T47D (cell line): ENCODE data around the gene PRKAG1.
A peak's percentile ranks its signal among the peaks of the same experiment; 100 is the strongest.

Experiments used
- DNase-seq, 2 experiments: peaks; one replicate each; pipeline versions ENCODE4 v3.0.0 to v3.0.0-alpha.2; 2011 to 2012; ENCODE audit warnings: low read depth in 1 of 2, low spot score in 1 of 2
- JUND ChIP-seq: IDR thresholded peaks from 2 replicates; pipeline ENCODE4 v1.6.1; 2012; ENCODE audit warnings: low read depth
- in situ Hi-C: cut with HindIII; loops from 2 replicates; pipeline ENCODE4 v1.10.0; 2016; ENCODE audit warnings: low sequenced_read_pairs, low pct_unique_long_range_greater_than_20kb

The PRKAG1 gene

DNA sequence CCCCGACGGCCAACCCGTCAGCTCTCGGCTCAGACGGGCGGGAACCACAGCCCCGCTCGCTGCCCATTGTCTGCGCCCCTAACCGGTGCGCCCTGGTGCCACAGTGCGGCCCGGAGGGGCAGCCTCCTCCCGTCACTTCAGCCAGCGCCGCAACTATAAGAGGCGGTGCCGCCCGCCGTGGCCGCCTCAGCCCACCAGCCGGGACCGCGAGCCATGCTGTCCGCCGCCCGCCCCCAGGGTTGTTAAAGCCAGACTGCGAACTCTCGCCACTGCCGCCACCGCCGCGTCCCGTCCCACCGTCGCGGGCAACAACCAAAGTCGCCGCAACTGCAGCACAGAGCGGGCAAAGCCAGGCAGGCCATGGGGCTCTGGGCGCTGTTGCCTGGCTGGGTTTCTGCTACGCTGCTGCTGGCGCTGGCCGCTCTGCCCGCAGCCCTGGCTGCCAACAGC lies 40.3 kb downstream of the PRKAG1 start, which contains the start of gene WNT1:
TSS of gene WNT1 (plus strand) at position 32 of the 450 bp plus-strand sequence. CDS start at position 361, 329 bp downstream.
- DNase-seq: peak in 1 of 2 experiments; percentile 72
- in situ Hi-C loops: no loop called here
- TF ChIP-seq JUND: no peak

DNA sequence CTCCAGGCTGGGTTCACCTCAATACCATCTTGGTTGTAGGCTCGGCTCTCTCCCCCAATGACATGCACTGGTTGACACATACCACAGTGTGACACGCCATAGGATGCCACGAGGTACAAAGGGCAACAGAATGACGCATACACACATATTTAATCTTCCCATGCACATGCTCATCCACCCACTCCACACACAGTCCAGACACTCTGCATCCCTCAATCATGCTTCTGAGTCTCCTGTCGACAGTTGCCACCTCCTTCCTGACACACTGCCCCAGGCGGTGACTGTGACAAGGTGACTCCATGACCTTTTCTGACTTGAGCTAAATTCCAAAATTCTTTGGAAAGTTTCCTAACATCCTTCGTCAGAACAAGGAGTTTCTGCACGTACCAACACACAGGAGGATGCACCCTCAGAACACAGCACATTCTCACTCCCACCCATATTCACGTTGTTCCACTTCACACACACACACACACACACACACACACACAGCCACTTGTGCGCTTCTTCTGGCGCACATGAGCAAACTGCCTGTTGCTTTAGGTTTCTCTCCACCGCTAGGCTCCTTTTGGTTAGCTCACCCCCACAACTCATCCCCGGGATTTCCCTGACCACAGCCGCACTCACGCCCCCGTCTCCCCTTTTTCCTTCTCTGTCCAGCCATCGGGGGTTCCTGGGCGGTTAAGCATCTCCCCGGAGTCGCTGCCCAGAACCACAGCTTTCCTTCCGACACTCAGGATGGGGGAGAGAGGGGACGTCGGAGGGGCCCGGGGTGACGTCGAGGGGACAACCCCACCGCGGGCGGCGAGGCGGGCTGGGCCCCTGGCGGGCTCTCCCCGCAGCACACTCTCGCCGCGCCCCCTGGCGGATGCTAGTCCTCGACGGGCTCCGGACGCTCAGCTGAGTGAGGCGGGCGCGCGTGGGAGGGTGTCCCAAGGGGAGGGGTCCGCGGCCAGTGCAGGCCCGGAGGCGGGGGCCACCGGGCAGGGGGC lies 41.0 kb downstream of the PRKAG1 start:
- peak; percentile 69 to 83 for DNase-seq
- TF ChIP-seq JUND: no peak
- in situ Hi-C loops: no loop called here

DNA sequence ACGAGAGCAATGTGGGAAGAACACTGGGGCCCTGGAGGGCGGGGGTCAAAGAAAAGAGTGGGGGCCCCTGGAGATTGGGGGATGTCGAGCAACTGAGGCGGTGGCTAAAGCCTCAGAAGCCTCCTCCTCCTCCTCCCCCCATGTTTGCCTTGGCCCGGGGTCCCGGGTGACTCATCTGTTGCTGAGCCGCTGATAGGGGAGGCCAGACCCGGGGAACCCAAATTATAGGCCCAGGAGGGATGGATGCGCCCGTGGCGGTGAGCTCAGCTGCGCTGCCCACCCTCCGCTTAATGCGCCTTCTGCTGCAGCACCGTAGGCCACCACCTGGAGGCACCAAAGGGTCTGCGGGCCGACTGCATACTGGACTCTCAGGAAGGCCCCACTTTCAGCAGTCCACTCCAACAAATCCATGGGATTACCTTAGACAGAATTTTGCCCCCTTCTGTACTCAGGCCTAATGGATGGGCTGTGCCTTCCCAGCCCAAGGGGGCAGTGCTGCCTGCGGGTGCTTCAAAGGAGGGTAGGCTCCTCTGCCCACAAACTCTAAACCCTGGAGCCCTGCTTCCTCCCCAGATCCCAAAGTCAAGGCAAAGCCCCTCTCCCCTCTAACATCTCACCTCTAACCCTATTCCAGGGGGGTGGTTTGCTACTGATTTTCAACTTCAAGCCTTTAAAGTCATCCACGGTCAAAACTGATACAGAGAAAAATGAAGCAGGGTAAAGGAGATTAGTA lies 44.5 kb downstream of the PRKAG1 start:
- in situ Hi-C loops: no loop called here
- no peak for TF ChIP-seq JUND
- no peak for DNase-seq

DNA sequence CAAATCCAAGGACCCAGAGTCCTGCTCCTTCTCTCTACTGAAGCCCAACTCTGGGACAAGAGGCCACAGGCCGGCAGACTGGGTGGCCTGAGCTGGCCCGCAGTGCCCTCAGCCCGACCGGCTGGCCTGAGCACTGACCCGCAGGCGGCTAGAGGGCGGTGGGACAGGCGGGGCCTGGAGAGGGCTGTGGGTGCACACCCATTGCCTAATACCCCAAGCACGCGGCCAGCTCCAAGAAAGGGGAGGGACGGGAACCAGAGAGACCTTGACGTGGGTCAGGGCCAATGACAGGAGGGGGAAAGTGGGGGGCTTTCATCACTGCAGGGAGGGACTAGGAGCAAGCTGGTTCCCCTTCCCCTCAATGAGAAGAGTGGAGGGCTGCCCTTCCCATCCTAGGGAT lies 45.0 kb downstream of the PRKAG1 start:
- DNase-seq: peak in 1 of 2 experiments; percentile 13
- in situ Hi-C loops: no loop called here
- no peak for TF ChIP-seq JUND

DNA sequence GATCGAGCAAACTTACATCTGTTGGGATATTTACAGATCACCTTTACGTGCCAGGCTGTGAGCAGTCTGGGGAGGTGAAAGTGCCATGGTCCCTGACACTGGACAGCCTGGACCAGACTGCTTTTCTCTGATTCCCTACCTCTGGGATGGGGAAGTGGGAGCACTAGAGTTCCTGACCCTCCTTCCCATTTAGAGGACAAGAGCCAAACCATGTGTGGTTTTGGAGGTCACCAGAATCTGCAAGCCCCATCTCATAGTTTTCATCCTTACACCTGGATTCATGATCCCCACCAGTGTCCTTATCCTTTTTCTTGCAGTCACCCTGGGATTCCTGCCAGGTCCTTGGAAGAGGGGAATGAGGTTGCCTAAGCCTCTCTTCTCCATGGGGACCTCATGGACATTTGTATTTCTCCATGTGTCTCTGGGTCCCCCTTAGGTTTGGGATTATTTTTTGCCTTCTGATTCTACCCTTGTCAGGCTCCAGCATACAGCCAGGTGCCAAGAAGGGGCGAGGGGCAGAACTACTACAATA lies 45.6 kb downstream of the PRKAG1 start:
- DNase-seq: no peak
- TF ChIP-seq JUND: no peak
- in situ Hi-C loops: no loop called here

DNA sequence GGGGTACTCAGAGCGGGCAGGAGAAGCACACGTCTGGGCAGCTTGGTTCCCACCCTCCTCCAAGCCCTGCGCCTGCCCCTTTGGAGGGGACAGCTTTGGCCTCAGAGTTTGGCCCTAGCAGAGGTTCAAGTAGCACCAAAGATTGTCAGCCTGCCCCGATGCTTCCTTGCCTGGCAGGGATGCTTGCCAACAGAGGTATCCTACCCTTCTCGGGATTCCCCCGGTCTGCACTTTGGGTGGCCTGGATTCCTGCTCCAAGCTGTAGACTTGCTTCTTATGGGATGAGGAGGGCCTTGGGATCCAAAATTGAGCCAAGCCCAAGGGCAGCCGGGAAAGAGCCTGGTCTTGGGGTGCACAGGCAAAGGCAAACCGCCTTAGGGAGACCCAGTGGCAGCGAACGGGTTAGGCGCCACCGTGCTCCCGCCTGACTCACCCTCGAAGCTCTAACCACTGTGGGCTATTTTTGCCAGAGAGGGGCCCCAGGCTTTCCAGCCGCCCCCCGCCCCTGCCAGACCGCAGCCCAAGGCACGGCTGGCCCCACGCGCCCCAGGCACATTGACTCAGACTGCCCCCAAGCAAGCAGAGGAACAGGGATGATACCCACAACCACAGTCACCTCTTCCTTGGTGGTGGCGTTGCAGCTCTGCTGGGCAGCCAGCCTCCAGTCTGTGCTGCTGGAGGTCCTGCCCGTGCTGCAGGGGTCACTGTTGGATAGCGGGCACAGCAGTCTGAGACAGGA lies 46.2 kb downstream of the PRKAG1 start:
- in situ Hi-C loops: no loop called here
- peak in 1 of 2 experiments; percentile 18 for DNase-seq
- TF ChIP-seq JUND: no peak

DNA sequence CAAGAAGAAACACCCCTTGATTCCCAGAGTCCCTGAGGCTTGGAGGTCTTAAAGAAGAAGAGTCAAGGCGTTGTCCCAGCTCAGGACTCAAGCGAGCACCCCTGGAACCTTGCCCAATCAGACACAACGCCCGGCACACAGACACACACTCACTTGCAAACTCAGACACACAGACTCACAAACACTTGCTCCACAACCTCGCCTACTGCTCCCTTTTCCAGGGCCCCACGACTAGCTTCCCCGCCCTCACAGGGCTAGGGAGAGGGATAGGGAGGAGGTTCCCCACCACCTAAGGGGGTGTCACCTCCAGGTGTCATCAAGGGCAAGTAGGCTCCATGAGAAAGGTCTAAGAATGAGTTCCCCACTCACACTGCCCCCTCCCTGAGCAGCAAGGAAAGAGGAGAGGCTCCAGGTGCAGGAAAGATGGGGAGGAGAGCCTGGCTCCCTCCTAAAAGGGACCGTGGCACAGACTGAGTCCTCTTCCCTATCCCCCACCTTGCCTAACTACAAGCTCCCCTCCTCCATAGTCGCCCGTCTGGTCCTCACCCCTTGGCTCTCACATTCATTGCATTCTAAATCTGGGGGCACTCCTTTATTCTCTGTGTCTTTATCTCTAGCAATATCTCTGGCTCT lies 47.8 kb downstream of the PRKAG1 start:
- in situ Hi-C loops: no loop called here
- no peak for TF ChIP-seq JUND
- DNase-seq: peak in 1 of 2 experiments; percentile 28

DNA sequence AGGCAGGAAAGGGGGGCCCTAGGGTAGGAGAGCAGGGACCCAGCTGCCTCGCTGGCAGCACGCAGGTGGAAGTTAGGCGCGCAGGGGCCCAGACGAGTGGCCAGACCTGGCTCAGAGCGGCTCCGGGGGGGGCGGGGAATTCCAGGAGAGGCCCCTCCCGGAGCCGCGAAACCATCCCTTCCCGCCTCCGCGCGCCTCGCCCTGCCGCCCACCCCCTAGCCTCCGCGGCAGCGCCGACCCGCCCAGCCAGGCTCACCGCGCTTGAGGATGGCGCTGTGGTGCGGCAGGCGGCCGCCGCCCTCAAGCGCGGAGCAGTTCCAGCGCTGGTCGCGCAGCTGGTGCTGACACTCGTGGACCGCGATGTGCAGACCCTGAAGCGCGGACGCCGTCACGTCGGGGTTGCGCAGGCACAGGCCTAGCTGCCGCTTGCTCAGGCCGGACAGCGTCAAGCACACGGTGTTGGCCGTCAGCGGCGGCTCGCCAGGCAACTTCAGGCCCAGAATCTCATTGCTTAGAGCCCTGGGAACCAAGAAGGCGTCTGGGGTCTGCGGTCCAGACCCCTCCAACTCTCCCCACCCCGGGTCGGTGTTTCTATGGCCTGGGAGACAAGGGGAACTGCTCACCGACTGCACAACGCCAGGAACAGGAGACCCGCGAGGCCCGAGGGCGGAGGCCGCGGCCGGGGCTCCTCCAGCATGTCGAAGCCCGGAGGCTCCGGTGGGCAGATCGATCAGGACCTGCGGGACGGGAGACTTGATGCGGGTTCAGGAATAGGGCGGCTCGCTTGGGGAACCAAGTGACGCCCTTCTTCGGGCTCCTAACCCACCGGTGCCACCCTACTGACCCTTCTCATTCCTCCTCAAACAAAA lies 48.5 kb downstream of the PRKAG1 start:
- in situ Hi-C loops: no loop called here
- DNase-seq: peak in 1 of 2 experiments; percentile 27
- no peak for TF ChIP-seq JUND

DNA sequence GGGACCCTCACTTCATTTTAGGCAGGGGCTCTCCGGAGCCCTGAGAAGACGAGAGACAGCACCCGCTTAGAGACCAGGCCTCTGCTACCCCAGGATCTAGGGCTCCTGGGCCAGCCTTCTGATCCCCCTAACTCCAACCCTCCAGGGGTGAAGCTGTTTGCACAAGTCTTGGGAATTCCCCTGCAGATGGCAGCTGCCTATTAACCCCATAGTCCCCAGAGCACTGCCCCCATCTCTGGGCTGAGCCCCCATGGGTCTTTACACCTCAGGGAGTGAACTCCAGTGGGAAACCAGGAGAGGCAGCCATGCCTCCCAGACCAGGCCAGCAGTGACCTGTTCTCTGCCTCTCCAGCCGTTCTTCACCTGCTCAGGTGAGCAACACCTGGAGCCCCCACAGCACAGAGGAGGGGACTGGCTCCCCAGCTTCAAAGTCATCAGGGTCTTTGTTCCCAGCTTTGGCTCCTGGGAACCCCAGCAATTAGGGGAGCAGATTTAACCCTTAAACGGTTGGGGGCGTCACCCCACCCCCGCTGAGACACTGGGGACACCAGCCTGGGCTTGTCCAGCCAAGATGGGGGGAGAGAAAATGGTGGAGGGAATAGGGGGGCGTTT lies 49.3 kb downstream of the PRKAG1 start:
- no peak for TF ChIP-seq JUND
- DNase-seq: peak in 1 of 2 experiments; percentile 21
- in situ Hi-C loops: no loop called here

DNA sequence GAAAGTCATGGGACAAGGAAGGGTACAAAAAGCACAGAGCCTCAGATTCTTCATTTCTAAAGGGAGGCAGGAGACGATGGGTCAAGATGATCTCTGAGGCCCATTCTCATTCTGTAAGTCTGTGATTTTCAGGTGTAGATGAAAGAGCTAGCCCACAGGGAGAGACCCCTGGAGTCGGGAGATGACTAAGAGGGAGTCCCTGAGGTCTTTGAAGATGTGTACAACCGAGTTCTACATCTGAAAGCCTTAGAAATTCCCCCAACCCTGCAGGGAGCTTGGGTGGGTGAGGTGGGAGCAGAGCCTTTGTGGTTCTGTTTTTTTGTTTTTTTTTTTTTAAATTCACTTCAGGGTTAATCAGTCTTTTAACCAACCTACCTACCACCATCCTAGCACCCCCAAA lies 50.1 kb downstream of the PRKAG1 start:
- peak in 1 of 2 experiments; percentile 4 for DNase-seq
- in situ Hi-C loops: no loop called here

More for the DNA sequence above, 50.1 kb downstream of the PRKAG1 start:
- no peak for TF ChIP-seq JUND
